ENCODE measurements around the gene HSPBP1. TPM values are rescaled to one million over a fixed set of nuclear protein-coding genes. Genes with fewer than 3 reads are reported as not detected.

HSPBP1 gene
- total RNA-seq, 4 donors from 2014 or later, result 18.5 to 41.7 (median 36.7) TPM

- DNase-seq (no peak), ATAC-seq (no peak)
- H3K4me1 ChIP-seq, result no peaks in the 10 kb centered on the region
- in situ Hi-C loops (cut with MboI; ENCODE audit: low sequenced_read_pairs in 4 of 4) (no loop called here), intact Hi-C loops (cut with DNase I; ENCODE audit: low total_unique reads) (no loop called here)
- no peak overlapping the region for H3K27ac ChIP-seq
- H3K4me3 ChIP-seq, result no peak overlapping the region
- TF ChIP-seq POLR2A (IDR thresholded peaks at IDR 0.05) (no peak), CTCF (IDR thresholded peaks at IDR 0.05 in 4 of 5, conservative IDR thresholded peaks at IDR 0.05 in 1 of 5) (no peak)
- H3K36me3 ChIP-seq, result no peaks in the 10 kb centered on the region
- H3K27me3 ChIP-seq, result no peaks in the 10 kb centered on the region
- H3K9me3 ChIP-seq, result no peaks in the 10 kb centered on the region
These were observed 31.5 kb upstream of the HSPBP1 start for GRCh38 chr19:55311397-55311796.

- no peak for TF ChIP-seq CTCF (IDR thresholded peaks at IDR 0.05 in 4 of 5, conservative IDR thresholded peaks at IDR 0.05 in 1 of 5)
- TF ChIP-seq POLR2A (IDR thresholded peaks at IDR 0.05), result no peak
- Histone ChIP-seq H3K4me1 (no peaks in the 10 kb centered on the region), H3K4me3 (no peak overlapping the region), H3K27me3 (no peaks in the 10 kb centered on the region), H3K36me3 (no peaks in the 10 kb centered on the region), H3K27ac (no peak overlapping the region), H3K9me3 (no peaks in the 10 kb centered on the region)
- intact Hi-C loops (cut with DNase I; ENCODE audit: low total_unique reads) (no loop called here), in situ Hi-C loops (cut with MboI; ENCODE audit: low sequenced_read_pairs in 4 of 4) (no loop called here)
- DNase-seq (no peak), ATAC-seq (no peak)
These were observed 30.6 kb upstream of the HSPBP1 start for GRCh38 chr19:55310498-55310897.

- DNase-seq (no peak), ATAC-seq (no peak)
- H3K9me3 ChIP-seq, result no peaks in the 10 kb centered on the region
- in situ Hi-C loops (cut with MboI; ENCODE audit: low sequenced_read_pairs in 4 of 4), result no loop called here
- H3K27me3 ChIP-seq, result no peaks in the 10 kb centered on the region
- H3K4me1 ChIP-seq, result no peaks in the 10 kb centered on the region
- H3K4me3 ChIP-seq, result no peak overlapping the region
- intact Hi-C loops (cut with DNase I; ENCODE audit: low total_unique reads), result no loop called here
- no peaks in the 10 kb centered on the region for H3K36me3 ChIP-seq
- TF ChIP-seq CTCF (IDR thresholded peaks at IDR 0.05 in 4 of 5, conservative IDR thresholded peaks at IDR 0.05 in 1 of 5) (no peak), POLR2A (IDR thresholded peaks at IDR 0.05) (no peak)
- H3K27ac ChIP-seq, result no peak overlapping the region
These were observed 29.5 kb upstream of the HSPBP1 start for GRCh38 chr19:55309448-55309847.

- Histone ChIP-seq H3K4me3 (no peak overlapping the region), H3K27me3 (no peaks in the 10 kb centered on the region), H3K4me1 (no peaks in the 10 kb centered on the region), H3K36me3 (no peaks in the 10 kb centered on the region), H3K9me3 (no peaks in the 10 kb centered on the region), H3K27ac (no peak overlapping the region)
- intact Hi-C loops (cut with DNase I; ENCODE audit: low total_unique reads), result no loop called here
- in situ Hi-C loops (cut with MboI; ENCODE audit: low sequenced_read_pairs in 4 of 4), result no loop called here
- DNase-seq (no peak), ATAC-seq (no peak)
- TF ChIP-seq POLR2A (IDR thresholded peaks at IDR 0.05) (no peak), CTCF (IDR thresholded peaks at IDR 0.05 in 4 of 5, conservative IDR thresholded peaks at IDR 0.05 in 1 of 5) (no peak)
These were observed 28.4 kb upstream of the HSPBP1 start for GRCh38 chr19:55308281-55308680.

- intact Hi-C loops (cut with DNase I; ENCODE audit: low total_unique reads), result no loop called here
- Histone ChIP-seq H3K36me3 (no peaks in the 10 kb centered on the region), H3K27me3 (no peaks in the 10 kb centered on the region), H3K4me1 (no peaks in the 10 kb centered on the region), H3K27ac (no peak overlapping the region), H3K4me3 (no peak overlapping the region), H3K9me3 (no peaks in the 10 kb centered on the region)
- DNase-seq, result no peak
- ATAC-seq, result no peak
- in situ Hi-C loops (cut with MboI; ENCODE audit: low sequenced_read_pairs in 4 of 4), result no loop called here
- no peak for TF ChIP-seq POLR2A (IDR thresholded peaks at IDR 0.05)
- TF ChIP-seq CTCF (IDR thresholded peaks at IDR 0.05 in 4 of 5, conservative IDR thresholded peaks at IDR 0.05 in 1 of 5), result no peak
These were observed 26.8 kb upstream of the HSPBP1 start for GRCh38 chr19:55306712-55307111.
